Keratinocyte (primary cell): ENCODE measurements around the gene EEF2.
"Not testable (repeated sequence)": the region's sequence is repeated elsewhere in the genome, so short reads cannot be mapped to it uniquely, and the experiment has no call there.

Experiments
- EZH2 ChIP-seq: IDR thresholded peaks from one replicate; pipeline ENCODE4 v1.6.1; 2012; ENCODE audit warnings: inconsistent platforms, mild to moderate bottlenecking, low read length, moderate library complexity
- TF ChIP-seq, protein P1 (sequence below), 3 experiments: IDR thresholded peaks in 1 of 3; conservative IDR thresholded peaks in 1 of 3; optimal IDR thresholded peaks in 1 of 3; 2 replicates in 2 of 3; 3 replicates in 1 of 3; pipeline versions ENCODE3 to v1.5.1; 2011; ENCODE audit warnings: low read length in 3 of 3, mild to moderate bottlenecking in 3 of 3, moderate library complexity in 2 of 3, control low read depth in 1 of 3, inconsistent platforms in 1 of 3; ENCODE audit not compliant: insufficient read depth in 2 of 3; ENCODE audit errors: extremely low read depth in 1 of 3

DNA sequence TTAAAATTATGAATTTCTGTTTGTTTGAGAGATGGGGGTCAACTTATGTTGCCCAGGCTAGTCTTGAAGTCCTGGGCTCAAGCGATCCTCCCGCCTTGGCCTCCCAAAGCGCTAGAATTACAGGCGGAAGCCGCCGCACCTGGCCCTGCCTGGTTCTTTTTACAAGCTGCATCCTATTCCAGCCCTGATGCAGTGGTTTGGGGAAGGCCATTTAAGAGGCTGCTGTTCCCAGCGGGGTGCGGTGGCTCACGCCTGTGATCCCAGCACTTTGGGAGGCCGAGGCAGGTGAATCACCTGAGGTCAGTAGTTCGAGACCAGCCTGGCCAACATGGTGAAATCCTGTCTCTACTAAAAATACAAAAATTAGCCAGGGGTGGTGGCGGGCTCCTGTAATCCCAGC is 17.3 kb downstream of the EEF2 start:
- TF ChIP-seq, protein P1, sequence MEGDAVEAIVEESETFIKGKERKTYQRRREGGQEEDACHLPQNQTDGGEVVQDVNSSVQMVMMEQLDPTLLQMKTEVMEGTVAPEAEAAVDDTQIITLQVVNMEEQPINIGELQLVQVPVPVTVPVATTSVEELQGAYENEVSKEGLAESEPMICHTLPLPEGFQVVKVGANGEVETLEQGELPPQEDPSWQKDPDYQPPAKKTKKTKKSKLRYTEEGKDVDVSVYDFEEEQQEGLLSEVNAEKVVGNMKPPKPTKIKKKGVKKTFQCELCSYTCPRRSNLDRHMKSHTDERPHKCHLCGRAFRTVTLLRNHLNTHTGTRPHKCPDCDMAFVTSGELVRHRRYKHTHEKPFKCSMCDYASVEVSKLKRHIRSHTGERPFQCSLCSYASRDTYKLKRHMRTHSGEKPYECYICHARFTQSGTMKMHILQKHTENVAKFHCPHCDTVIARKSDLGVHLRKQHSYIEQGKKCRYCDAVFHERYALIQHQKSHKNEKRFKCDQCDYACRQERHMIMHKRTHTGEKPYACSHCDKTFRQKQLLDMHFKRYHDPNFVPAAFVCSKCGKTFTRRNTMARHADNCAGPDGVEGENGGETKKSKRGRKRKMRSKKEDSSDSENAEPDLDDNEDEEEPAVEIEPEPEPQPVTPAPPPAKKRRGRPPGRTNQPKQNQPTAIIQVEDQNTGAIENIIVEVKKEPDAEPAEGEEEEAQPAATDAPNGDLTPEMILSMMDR (optimal IDR thresholded peaks at IDR 0.05 in 1 of 3, IDR thresholded peaks at IDR 0.05 in 1 of 3, conservative IDR thresholded peaks at IDR 0.05 in 1 of 3; ENCODE audit: extremely low read depth in 1 of 3, insufficient read depth in 2 of 3, low read length in 3 of 3) = not testable (repeated sequence)
- not testable (repeated sequence) for TF ChIP-seq EZH2
